Activated T-cell treated with anti-CD3 and anti-CD28 coated beads, Interleukin-2, amount 50 U/mL, for 48 hours (primary cell): ENCODE data around the gene WNT11.

ENCODE experiments used
- DNase-seq, 2 experiments: peaks; one replicate each; pipeline ENCODE4 v3.0.0-alpha.2; 2020

The WNT11 gene

GRCh38 chr11:76170468-76170867, 35.8 kb downstream of the WNT11 start:
- no peak for DNase-seq

DNA sequence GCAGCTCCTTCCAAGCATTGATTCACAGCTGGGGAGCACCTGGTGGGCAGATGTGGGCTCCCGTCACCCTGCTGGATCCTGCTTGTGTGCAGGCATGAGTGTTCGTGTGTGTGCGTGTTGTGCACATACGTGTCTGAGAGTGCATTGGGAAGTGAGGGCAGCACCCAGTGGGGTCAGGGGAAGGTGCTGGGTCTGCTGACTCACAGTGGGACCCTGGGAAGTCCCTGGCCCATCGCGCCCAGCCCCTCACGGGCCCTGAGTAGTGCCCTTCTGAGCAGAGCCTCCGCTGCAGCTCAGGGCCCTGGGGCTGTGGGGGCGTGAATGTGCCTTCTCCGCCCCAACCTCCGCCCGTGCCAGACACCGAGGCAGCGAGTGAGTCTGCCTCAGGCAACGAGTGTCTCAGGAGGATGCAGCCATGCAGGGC, 36.8 kb downstream of the WNT11 start:
- no peak for DNase-seq

DNA sequence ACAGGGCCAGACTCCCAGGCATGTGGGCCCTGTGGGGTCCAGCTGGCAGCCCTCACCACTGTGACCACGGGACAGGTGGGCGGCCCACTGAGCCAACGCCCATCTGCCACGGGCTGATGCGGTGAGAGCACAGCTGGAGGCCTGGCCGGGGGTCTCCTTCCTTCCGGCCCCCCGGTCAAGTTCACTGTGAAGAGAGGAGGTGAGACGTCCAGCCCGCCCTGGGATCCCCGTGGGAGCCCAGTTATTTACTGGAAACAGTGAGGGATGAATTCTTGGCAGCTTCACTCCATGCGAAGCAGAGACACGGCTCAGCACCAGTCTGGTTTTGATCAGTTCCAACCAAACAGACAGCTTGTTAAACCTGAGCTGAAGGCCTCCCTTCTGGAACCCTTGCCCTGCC, 38.7 kb downstream of the WNT11 start:
- DNase-seq = no peak

DNA sequence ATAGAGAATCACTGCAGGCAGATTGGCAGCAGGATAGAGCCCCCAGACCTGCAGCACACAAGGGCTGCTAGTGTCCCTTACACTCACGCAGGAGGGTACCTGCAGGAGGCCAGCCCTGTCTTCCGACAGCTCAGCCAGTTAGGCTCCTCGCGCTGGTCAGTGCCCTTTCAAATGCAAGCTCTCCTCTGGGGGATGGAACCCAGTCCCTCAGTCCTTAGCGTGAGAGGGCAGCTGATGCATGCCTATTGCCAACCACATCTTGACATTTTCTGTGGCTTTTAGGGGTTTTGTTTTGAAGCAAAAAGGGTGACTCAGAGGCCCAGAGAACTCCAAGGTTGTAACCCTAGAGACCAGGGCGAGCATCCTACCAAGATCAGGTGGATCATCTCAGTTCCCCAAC, 40.0 kb downstream of the WNT11 start:
- DNase-seq = peak; percentile 51 to 52

- DNase-seq = no peak
Observed at GRCh38 chr11:76164861-76165751, 41.2 kb downstream of the WNT11 start.

- no peak for DNase-seq
Observed at GRCh38 chr11:76164081-76164480, 42.2 kb downstream of the WNT11 start.

GRCh38 chr11:76163289-76163880, 42.9 kb downstream of the WNT11 start:
- DNase-seq = no peak

DNA sequence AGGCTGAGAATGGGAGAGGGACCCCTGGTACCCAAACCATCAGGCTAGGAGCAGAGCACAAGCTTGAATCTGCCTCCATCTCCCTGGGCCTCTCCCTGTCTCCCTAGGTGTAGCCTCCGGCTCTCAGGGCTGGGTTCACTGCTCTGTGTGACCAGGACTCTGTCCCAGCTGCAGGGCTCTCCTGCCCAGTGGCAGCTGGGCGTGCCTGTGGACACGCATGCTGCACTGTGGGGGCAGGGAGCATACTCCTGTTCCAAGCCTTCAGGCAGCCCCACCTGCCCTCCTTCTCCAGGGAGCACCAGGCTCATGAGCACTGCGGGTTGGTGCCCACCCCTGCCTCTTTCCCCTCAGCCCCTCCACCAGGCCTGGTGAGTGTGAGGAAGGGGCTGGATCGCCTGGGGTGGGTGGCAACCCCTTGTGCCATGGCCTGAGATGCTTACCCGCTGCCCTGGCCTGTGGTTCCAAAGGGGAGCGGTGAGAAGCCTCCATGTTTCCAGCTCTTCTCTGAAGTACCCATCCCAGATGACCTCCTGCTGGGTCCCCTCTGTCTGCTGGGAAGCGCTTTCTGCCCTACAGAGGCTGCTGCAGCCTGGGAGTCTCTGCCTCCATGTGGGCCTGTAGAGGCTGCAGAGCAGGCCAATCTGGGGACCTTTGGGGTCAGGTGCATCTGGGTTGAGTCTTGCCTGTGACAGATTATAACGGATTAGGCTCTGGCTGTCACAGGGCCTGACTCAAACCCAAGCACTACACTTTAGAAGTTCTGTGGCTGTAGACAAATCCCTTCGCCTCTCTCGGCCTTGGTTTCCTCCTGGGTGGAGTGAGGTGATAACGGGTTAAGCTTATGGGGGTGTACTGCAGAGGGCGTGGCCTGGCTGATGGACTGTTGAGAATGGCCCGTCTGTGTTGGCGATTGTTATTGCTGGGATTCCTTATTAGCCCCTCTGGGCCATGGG, 43.7 kb downstream of the WNT11 start:
- DNase-seq = no peak

DNA sequence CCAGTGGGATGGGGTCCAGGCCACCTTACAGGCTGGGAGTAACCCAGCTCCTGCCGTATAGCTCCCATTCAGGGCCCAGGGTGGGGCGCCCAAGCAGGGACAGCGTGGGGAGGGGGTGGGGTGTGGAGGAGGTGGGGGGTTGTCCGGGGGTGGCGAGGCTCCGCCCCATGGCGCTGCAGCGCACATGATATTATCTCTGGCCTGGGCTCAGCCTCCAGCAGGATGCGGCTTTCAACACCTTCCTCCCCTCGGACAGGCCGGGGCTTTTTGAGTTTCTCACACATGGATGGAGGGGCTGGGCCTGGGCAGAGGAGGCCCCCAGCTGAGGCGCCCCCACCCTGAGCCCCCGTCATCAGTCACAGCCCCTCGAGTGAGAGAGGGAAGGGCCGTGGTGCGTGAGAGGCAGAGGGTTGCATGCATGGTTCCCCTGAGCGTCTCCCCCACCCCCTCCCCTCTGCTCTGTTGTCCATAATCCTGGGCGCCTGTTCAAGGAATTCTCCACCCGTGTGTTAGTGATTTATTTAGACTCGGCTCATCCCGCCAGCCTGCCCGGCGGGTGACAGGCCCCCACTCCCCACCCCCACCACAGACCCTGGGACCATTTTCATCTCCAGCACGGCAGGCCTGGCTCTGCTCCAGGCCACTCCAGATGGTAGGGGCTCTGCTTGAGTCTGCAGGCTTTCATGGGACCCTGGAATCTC, 44.9 kb downstream of the WNT11 start:
- no peak for DNase-seq

DNA sequence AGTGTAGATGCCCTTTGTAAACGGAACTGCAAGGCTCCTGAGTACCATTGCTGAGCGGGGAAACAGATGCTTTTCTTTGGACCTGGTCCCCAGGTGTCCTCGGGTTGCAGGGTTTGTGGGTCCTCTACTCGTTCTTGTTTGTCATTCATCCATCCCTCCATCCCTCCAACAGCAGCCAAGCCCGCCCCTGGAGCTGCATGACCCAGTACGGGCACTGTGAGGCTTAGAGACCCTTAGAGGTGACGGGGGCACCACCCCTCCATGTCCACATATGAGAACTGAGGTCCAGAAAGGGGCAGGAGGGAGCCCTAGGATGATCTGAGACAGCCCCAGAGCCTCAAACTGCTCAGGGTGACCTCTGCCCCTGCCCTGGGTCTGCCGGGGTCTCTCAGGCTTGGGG, 45.4 kb downstream of the WNT11 start:
- DNase-seq = no peak

DNA sequence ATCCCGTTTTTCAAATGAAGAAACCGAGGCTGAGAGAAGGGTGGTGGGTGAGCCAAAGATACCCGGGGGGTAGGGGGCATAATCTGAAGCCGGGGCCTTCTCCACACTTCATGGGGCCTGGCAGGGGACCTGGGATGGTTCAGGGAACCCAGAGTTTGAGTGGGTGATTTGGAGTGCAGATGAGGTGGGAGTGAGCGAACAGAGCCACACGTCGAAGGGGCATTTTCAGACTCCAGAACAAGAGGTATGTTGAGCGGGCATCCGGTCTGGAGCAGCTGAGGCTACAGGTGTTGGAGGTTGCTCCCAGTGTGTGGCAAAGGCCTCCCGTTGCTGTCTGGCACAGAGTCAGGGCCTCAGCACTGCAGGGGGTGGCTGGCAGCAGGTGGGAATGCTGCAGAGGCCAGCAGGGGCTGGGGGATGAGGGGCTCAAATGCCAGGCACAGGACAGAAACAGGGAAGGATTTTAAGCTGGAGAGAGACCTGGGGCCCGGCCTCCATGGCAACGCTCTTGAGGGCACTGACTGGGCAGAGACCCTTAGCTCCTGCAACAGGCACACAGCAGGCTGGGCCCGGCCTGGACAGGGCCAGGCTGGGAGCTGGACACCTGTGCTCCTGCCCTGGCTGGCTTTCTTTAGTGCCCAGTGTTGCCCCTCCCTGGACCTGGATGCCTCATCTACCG, 46.2 kb downstream of the WNT11 start:
- DNase-seq = no peak

DNA sequence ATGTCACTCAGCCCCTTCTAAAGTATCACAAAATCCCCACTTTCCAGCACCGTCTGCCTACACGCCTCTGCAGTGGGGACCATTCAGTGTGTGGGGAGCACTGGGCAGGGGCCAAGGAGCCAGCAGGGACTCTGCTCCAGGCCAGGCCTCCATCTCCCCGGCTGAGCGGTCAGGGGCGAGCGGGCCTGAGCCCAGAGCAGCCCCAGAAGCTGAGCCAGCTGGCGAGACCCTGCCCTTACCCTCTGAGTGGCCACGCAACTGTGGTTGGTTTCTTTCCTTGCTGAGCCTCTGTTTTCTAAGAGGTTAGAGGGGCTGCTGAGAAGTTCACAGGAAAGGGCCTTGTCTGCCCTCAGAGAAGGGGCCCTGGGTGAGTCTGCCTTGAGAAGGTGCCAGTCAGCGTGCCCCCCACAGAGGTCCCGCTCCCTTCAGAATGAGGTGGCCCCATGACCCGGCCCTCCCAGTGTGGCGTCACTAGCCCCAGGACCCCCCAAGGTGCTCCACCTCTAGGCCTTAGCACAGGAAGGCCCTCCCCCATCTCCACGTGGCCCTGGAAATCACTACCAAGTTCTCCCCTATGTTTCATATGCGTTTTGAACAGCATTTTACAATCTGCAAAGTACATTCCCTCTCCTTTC, 46.9 kb downstream of the WNT11 start:
- no peak for DNase-seq

GRCh38 chr11:76158394-76159302, 47.7 kb downstream of the WNT11 start:
- DNase-seq = no peak

- DNase-seq = no peak
Observed at GRCh38 chr11:76157891-76158290, 48.4 kb downstream of the WNT11 start.

DNA sequence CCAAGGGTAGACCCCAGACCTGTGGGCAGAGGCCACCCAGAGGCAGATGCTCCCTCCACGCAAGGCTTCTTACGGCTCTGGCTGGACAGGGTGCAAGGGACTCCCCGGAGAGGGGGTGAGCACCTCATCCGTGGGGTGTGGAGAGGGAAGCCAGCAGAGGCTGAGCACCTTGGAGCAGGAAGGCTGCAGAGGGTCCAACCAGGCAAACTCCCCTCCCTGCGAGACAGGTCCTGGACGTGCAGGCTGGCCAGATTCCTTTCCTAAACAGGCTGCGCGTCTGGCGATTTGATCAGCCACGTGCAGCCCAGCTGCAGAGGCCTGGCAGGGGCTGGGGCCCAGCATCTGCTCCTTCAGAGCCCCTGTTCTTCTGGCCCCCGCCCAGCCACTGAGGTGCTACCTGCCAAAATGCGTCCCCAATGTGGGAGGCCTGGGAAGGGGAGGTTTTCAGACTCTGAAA, 49.3 kb downstream of the WNT11 start:
- DNase-seq = no peak

- DNase-seq = no peak
Observed at GRCh38 chr11:76155500-76156227, 50.6 kb downstream of the WNT11 start.

DNA sequence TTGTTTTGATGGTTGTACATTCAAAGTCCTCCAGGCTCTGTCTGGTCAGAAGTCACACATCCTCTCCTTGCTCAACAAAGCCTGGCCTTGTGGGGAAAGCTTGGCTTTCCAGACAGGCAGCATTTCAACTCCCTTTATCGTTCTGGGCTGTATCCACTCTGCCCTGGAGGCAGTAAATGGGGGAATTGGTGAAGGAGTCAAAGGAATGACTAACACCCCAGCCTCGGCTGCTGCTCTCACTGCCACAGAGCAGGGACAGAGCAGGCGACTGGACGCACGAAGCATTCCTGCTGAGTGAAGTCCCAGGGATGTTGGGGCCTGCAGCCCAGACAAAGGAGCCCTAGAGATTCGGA, 52.8 kb downstream of the WNT11 start:
- DNase-seq = no peak

- DNase-seq = no peak
Observed at GRCh38 chr11:76152741-76153570, 53.3 kb downstream of the WNT11 start.
